Activated CD4-positive, alpha-beta T cell treated with anti-CD3 and anti-CD28 coated beads, Interleukin-2, amount 10 ng/mL, durations not matched to agents 7 days and 5 days (primary cell): ENCODE measurements around the gene NPAS2. TPM values are rescaled to one million over a fixed set of nuclear protein-coding genes. Genes with fewer than 3 reads are reported as not detected.
A peak's percentile ranks its signal among the peaks of the same experiment; 100 is the strongest.

Source experiments
- CTCF ChIA-PET: fragments of 350-600 bp; sonication (Branson Sonifier 250); formaldehyde crosslinking; loops from one replicate; lab custom pipeline; 2021; ENCODE audit warnings: antibody characterized with exemption; lab: Charles Lee
- POLR2A ChIA-PET: fragments of 350-600 bp; sonication (Branson Sonifier 250); formaldehyde crosslinking; loops from one replicate; lab custom pipeline; 2021; ENCODE audit warnings: antibody characterized with exemption; lab: Charles Lee
- DNase-seq: peaks from one replicate; pipeline ENCODE4 v3.0.0-alpha.2; 2020
- H3K27ac Mint-ChIP-seq: one replicate; pipeline ENCODE4 v1.8.0; 2021; ENCODE audit warnings: mild to moderate bottlenecking, moderate library complexity, mixed read lengths
- H3K27me3 Mint-ChIP-seq: one replicate; pipeline ENCODE4 v1.8.0; 2021; ENCODE audit warnings: mixed read lengths
- H3K36me3 Mint-ChIP-seq: one replicate; pipeline ENCODE4 v1.8.0; 2021; ENCODE audit warnings: low read depth, mixed read lengths
- H3K4me1 Mint-ChIP-seq: one replicate; pipeline ENCODE4 v1.8.0; 2021; ENCODE audit warnings: mixed read lengths
- H3K4me3 Mint-ChIP-seq: one replicate; pipeline ENCODE4 v1.8.0; 2021; ENCODE audit warnings: mild to moderate bottlenecking, moderate library complexity, mixed read lengths
- H3K9me3 Mint-ChIP-seq: one replicate; pipeline ENCODE4 v1.8.0; 2021; ENCODE audit warnings: mixed read lengths
- total RNA-seq, 2 experiments: library from RNA; stranded (reverse); gene quantifications; one replicate each; pipeline ENCODE4 v1.2.3, GENCODE V29; 2021

The NPAS2 gene
- total RNA-seq, 2 experiments from 2014 or later = 5.6 to 6.1 TPM

- no peaks in the 10 kb centered on the region for H3K4me1 Mint-ChIP-seq
- CTCF ChIA-PET = no interaction called here
- H3K36me3 Mint-ChIP-seq = no peaks in the 10 kb centered on the region
- no peak for DNase-seq
- no peaks in the 10 kb centered on the region for H3K9me3 Mint-ChIP-seq
- no peaks in the 10 kb centered on the region for H3K27me3 Mint-ChIP-seq
- H3K27ac Mint-ChIP-seq = no peak overlapping the region
- POLR2A ChIA-PET = no interaction called here
- no peak overlapping the region for H3K4me3 Mint-ChIP-seq
These were observed 17.9 kb upstream of the NPAS2 start for GRCh38 chr2:100802066-100802465.

GRCh38 chr2:100803334-100803733 lies 16.6 kb upstream of the NPAS2 start:
- CTCF ChIA-PET = no interaction called here
- H3K9me3 Mint-ChIP-seq = no peaks in the 10 kb centered on the region

GRCh38 chr2:100806550-100806949 lies 13.4 kb upstream of the NPAS2 start:
- POLR2A ChIA-PET = no interaction called here
- Mint-ChIP-seq H3K4me3 (no peak overlapping the region), H3K27me3 (peaks cover 6% of the 10 kb centered on the region), H3K9me3 (no peaks in the 10 kb centered on the region), H3K27ac (no peak overlapping the region), H3K4me1 (peaks cover 4% of the 10 kb centered on the region), H3K36me3 (peaks cover 1% of the 10 kb centered on the region)
- CTCF ChIA-PET = interaction anchor here (0.7 to 1.1 kb wide), 2 partner anchors 10 to 132 kb away, joined by 3 read pairs; no protein-coding TSS in a partner anchor
- DNase-seq = no peak

More at GRCh38 chr2:100803334-100803733, 16.6 kb upstream of the NPAS2 start:
- H3K36me3 Mint-ChIP-seq = no peaks in the 10 kb centered on the region
- POLR2A ChIA-PET = no interaction called here
- no peaks in the 10 kb centered on the region for H3K4me1 Mint-ChIP-seq
- H3K4me3 Mint-ChIP-seq = no peak overlapping the region
- no peak for DNase-seq
- no peak overlapping the region for H3K27ac Mint-ChIP-seq
- H3K27me3 Mint-ChIP-seq = no peaks in the 10 kb centered on the region

- POLR2A ChIA-PET = no interaction called here
- H3K4me1 Mint-ChIP-seq = peaks cover 13% of the 10 kb centered on the region
These were observed 12.2 kb upstream of the NPAS2 start for GRCh38 chr2:100807707-100808106.

GRCh38 chr2:100808582-100808981 lies 11.4 kb upstream of the NPAS2 start:
- CTCF ChIA-PET = interaction anchor here (0.6 kb wide), 1 partner anchor 485 kb away, joined by 3 read pairs; no protein-coding TSS in a partner anchor
- POLR2A ChIA-PET = no interaction called here
- Mint-ChIP-seq H3K27me3 (peaks cover 8% of the 10 kb centered on the region), H3K27ac (no peak overlapping the region), H3K4me1 (peaks cover 22% of the 10 kb centered on the region), H3K9me3 (no peaks in the 10 kb centered on the region), H3K36me3 (peaks cover 4% of the 10 kb centered on the region), H3K4me3 (no peak overlapping the region)
- no peak for DNase-seq

More at GRCh38 chr2:100807707-100808106, 12.2 kb upstream of the NPAS2 start:
- H3K27ac Mint-ChIP-seq = no peak overlapping the region
- peaks cover 8% of the 10 kb centered on the region for H3K27me3 Mint-ChIP-seq
- CTCF ChIA-PET = no interaction called here
- no peak overlapping the region for H3K4me3 Mint-ChIP-seq
- no peaks in the 10 kb centered on the region for H3K9me3 Mint-ChIP-seq
- no peak for DNase-seq
- peaks cover 4% of the 10 kb centered on the region for H3K36me3 Mint-ChIP-seq

GRCh38 chr2:100809506-100809905 lies 10.4 kb upstream of the NPAS2 start:
- Mint-ChIP-seq H3K27me3 (peaks cover 8% of the 10 kb centered on the region), H3K4me3 (no peak overlapping the region), H3K27ac (no peak overlapping the region), H3K4me1 (peaks cover 31% of the 10 kb centered on the region), H3K9me3 (no peaks in the 10 kb centered on the region), H3K36me3 (peaks cover 4% of the 10 kb centered on the region)
- DNase-seq = no peak
- POLR2A ChIA-PET = interaction anchor here (0.6 kb wide), 1 partner anchor 12 kb away, joined by 3 read pairs; no protein-coding TSS in a partner anchor
- CTCF ChIA-PET = no interaction called here

GRCh38 chr2:100810603-100811145 lies 9.3 kb upstream of the NPAS2 start:
- H3K36me3 Mint-ChIP-seq = peaks cover 4% of the 10 kb centered on the region
- ChIA-PET CTCF (no interaction called here), POLR2A (no interaction called here)
- H3K27me3 Mint-ChIP-seq = peaks cover 8% of the 10 kb centered on the region
- H3K9me3 Mint-ChIP-seq = no peaks in the 10 kb centered on the region
- H3K4me1 Mint-ChIP-seq = peaks cover 36% of the 10 kb centered on the region
- H3K27ac Mint-ChIP-seq = no peak overlapping the region
- no peak for DNase-seq
- H3K4me3 Mint-ChIP-seq = no peak overlapping the region

GRCh38 chr2:100812116-100812515 lies 7.8 kb upstream of the NPAS2 start:
- ChIA-PET CTCF (no interaction called here), POLR2A (no interaction called here)
- H3K27ac Mint-ChIP-seq = peak overlapping the region; percentile 81
- no peaks in the 10 kb centered on the region for H3K9me3 Mint-ChIP-seq
- H3K27me3 Mint-ChIP-seq = peaks cover 8% of the 10 kb centered on the region
- DNase-seq = peak; percentile 51
- H3K4me3 Mint-ChIP-seq = no peak overlapping the region
- peaks cover 36% of the 10 kb centered on the region for H3K4me1 Mint-ChIP-seq
- peaks cover 4% of the 10 kb centered on the region for H3K36me3 Mint-ChIP-seq

GRCh38 chr2:100812573-100812972 lies 7.4 kb upstream of the NPAS2 start:
- ChIA-PET CTCF (no interaction called here), POLR2A (no interaction called here)
- H3K4me3 Mint-ChIP-seq = no peak overlapping the region

GRCh38 chr2:100813527-100813926 lies 6.4 kb upstream of the NPAS2 start:
- Mint-ChIP-seq H3K27me3 (peaks cover 19% of the 10 kb centered on the region), H3K27ac (peak overlapping the region; percentile 14), H3K4me1 (peaks cover 45% of the 10 kb centered on the region), H3K36me3 (peaks cover 4% of the 10 kb centered on the region), H3K4me3 (no peak overlapping the region), H3K9me3 (no peaks in the 10 kb centered on the region)
- ChIA-PET CTCF (interaction anchor here (1.7 kb wide), 1 partner anchor 13 kb away, joined by 4 read pairs; no protein-coding TSS in a partner anchor), POLR2A (interaction anchor here (0.5 kb wide), 1 partner anchor 185 kb away, joined by 3 read pairs; no protein-coding TSS in a partner anchor)
- no peak for DNase-seq

More at GRCh38 chr2:100812573-100812972, 7.4 kb upstream of the NPAS2 start:
- no peak for DNase-seq
- Mint-ChIP-seq H3K27ac (peak overlapping the region; percentile 81), H3K9me3 (no peaks in the 10 kb centered on the region), H3K36me3 (peaks cover 4% of the 10 kb centered on the region), H3K4me1 (peaks cover 38% of the 10 kb centered on the region), H3K27me3 (peaks cover 10% of the 10 kb centered on the region)

- Mint-ChIP-seq H3K4me3 (no peak overlapping the region), H3K27me3 (peaks cover 21% of the 10 kb centered on the region), H3K36me3 (peaks cover 4% of the 10 kb centered on the region), H3K27ac (peak overlapping the region; percentile 14), H3K4me1 (peaks cover 47% of the 10 kb centered on the region), H3K9me3 (no peaks in the 10 kb centered on the region)
- ChIA-PET CTCF (interaction anchor here (0.6 to 1.7 kb wide), 2 partner anchors 13 to 1071 kb away, joined by 3 to 4 read pairs; no protein-coding TSS in a partner anchor), POLR2A (interaction anchor here (0.5 kb wide), 2 partner anchors 185 to 1937 kb away, joined by 3 to 6 read pairs; no protein-coding TSS in a partner anchor)
- DNase-seq = no peak
These were observed 5.9 kb upstream of the NPAS2 start for GRCh38 chr2:100814043-100814442.

- Mint-ChIP-seq H3K36me3 (peaks cover 4% of the 10 kb centered on the region), H3K4me3 (no peak overlapping the region), H3K9me3 (no peaks in the 10 kb centered on the region), H3K27ac (no peak overlapping the region), H3K4me1 (peaks cover 51% of the 10 kb centered on the region), H3K27me3 (peaks cover 21% of the 10 kb centered on the region)
- POLR2A ChIA-PET = interaction anchor here (0.5 kb wide), 1 partner anchor 1937 kb away, joined by 6 read pairs; no protein-coding TSS in a partner anchor
- no peak for DNase-seq
- CTCF ChIA-PET = interaction anchor here (0.6 to 1.7 kb wide), 2 partner anchors 14 to 1071 kb away, joined by 3 to 4 read pairs; no protein-coding TSS in a partner anchor
These were observed 5.5 kb upstream of the NPAS2 start for GRCh38 chr2:100814453-100814852.

GRCh38 chr2:100817388-100817985 lies 2.5 kb upstream of the NPAS2 start:
- no peak for DNase-seq
- Mint-ChIP-seq H3K9me3 (no peaks in the 10 kb centered on the region), H3K36me3 (peaks cover 3% of the 10 kb centered on the region), H3K4me3 (no peak overlapping the region), H3K27ac (no peak overlapping the region), H3K27me3 (peaks cover 30% of the 10 kb centered on the region), H3K4me1 (peaks cover 51% of the 10 kb centered on the region)
- POLR2A ChIA-PET = no interaction called here
- CTCF ChIA-PET = interaction anchor here (1.0 kb wide), 1 partner anchor 236 kb away, joined by 4 read pairs; no protein-coding TSS in a partner anchor
